ENCODE data around the gene KSR1.
"Not testable (repeated sequence)": the region's sequence is repeated elsewhere in the genome, so short reads cannot be mapped to it uniquely, and the experiment has no call there.

Gene KSR1

DNA sequence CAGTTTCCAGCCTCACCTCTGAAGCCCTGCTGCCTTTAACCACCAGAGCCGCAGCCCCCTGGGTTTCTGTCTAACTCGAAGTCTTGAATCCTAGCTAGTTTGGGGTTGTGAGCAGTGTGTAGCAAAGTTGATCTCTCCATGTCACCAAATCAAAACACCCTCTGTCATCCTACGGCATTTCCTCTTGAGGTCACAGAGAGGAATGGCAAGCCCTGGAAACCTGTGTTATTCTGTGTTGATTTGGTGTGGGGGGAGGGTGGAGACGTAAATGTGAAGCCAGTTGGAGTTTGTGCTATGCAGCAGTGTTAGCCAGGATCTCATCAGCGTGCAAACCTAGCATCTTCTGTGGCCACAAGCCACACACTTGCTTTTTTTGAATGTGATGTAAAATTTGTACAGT is 169.6 kb downstream of the KSR1 start:
- TF ChIP-seq, protein P1, sequence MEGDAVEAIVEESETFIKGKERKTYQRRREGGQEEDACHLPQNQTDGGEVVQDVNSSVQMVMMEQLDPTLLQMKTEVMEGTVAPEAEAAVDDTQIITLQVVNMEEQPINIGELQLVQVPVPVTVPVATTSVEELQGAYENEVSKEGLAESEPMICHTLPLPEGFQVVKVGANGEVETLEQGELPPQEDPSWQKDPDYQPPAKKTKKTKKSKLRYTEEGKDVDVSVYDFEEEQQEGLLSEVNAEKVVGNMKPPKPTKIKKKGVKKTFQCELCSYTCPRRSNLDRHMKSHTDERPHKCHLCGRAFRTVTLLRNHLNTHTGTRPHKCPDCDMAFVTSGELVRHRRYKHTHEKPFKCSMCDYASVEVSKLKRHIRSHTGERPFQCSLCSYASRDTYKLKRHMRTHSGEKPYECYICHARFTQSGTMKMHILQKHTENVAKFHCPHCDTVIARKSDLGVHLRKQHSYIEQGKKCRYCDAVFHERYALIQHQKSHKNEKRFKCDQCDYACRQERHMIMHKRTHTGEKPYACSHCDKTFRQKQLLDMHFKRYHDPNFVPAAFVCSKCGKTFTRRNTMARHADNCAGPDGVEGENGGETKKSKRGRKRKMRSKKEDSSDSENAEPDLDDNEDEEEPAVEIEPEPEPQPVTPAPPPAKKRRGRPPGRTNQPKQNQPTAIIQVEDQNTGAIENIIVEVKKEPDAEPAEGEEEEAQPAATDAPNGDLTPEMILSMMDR (IDR thresholded peaks at IDR 0.05; ENCODE audit: low read depth, low read length): no peak
- H3K4me3 ChIP-seq (ENCODE audit: low read depth, low read length): no peak overlapping the region

GRCh38 chr17:27627514-27627913 is 171.3 kb downstream of the KSR1 start:
- no peak overlapping the region for H3K4me3 ChIP-seq (ENCODE audit: low read depth, low read length)
- TF ChIP-seq, protein P1 (IDR thresholded peaks at IDR 0.05; ENCODE audit: low read depth, low read length): no peak

GRCh38 chr17:27628376-27628775 is 172.1 kb downstream of the KSR1 start:
- H3K4me3 ChIP-seq (ENCODE audit: low read depth, low read length): no peak overlapping the region
- TF ChIP-seq, protein P1 (IDR thresholded peaks at IDR 0.05; ENCODE audit: low read depth, low read length): no peak

DNA sequence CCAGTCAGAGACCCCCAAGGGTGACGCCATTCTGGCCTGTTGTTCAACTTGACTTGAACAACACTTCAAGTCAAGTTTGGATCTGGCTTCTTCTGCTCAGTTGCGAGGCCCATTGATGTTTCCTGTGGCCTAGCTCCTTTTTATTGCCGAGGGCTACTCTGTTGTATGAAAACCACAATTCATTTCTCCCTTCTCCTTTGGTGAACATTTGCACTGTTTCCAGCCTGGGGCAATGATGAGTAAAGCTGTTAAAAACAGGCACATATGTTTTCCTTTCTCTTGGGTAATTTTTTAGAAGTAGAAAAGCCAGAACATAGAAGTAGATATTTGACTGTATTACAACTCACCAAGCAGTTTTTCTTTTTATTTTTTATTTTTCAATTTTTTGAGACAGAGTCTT is 173.0 kb downstream of the KSR1 start:
- not testable (repeated sequence) for H3K4me3 ChIP-seq (ENCODE audit: low read depth, low read length)

DNA sequence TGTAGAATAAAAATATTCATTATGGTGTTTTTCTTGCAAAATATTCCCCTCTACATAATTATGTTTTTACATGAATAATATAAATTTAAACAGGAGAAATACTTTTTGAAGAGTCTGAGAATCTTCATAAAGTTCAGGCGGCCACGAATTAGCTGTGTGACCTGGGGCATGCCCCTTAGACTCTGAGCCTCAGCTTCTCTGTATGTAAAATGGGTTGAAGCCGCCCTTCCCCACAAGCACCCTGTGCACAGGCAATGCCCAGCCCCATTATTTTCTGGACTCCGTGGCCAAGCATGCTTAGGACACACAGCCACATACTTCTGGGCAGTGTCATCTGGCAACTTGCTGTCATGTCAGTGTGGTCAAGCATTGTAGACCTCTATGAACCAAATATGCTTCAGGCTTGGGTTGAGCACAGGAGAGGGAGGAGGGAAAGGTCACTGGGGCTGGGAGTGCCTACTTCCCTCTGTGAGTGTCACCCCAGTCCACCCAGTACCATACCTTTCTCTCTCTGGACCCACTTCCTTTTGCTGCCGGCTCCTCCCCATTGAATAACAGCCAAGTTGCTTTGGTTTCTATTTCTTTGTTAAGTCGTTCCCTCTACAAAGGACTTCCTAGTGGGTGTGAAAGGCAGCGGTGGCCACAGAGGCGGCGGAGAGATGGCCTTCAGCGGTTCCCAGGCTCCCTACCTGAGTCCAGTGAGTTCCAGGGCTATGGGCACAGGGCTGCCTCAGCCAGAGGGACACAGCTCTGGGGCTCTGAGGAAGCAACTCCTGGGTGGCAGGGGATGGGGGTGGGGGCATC is 174.6 kb downstream of the KSR1 start, which contains the start of gene LGALS9:
LGALS9 (plus strand) TSS at position 582 of the 804 bp plus-strand sequence; CDS start at position 660, 78 bp downstream.
- no peak within 1 kb of the TSS for H3K4me3 ChIP-seq (ENCODE audit: low read depth, low read length)
- TF ChIP-seq, protein P1 (IDR thresholded peaks at IDR 0.05; ENCODE audit: low read depth, low read length): no peak

- H3K4me3 ChIP-seq (ENCODE audit: low read depth, low read length): no peak overlapping the region
- TF ChIP-seq, protein P1 (IDR thresholded peaks at IDR 0.05; ENCODE audit: low read depth, low read length): no peak
Observed at GRCh38 chr17:27631411-27631760, 175.1 kb downstream of the KSR1 start.

DNA sequence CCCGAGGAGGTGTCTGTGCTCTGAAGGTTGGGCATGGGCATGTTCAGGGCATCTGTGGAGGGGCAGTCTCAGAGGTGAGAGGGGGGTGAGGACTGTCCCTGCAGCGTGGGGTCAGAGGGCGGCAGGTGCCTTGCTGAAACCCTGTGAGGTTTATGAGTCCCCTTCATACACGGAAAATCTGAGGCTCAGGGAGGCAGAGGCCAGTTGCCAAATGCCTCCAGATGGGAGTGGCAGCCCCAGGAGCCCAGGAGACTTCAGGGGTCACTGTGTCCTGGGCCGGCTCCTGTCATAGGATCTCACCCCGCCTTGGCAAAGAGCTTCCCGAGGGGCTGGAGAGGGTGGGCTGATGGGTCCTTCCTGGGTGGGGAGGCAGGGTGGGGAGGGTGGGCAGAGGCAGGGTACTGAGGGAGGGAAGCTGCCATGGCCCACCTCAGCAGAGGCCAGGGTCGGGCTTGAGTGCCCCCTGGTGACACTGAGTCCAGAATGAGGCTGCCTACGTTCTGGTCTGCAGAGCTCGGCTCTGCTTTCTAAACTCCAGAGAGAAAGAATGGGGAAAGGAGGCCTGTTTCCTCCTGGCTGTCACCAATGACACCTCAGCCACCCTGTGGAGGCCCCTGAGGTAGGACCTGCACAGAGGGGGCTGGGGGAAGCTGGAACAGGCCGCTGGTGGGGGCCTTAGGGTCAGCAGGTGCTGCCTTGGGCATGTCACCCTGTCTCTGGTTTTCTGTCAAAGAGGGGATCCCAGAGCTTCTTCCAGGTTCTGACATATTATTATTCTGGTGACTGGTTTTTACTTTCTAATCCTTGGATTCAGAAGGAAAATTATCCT is 175.9 kb downstream of the KSR1 start:
- TF ChIP-seq, protein P1 (IDR thresholded peaks at IDR 0.05; ENCODE audit: low read depth, low read length): no peak
- H3K4me3 ChIP-seq (ENCODE audit: low read depth, low read length): no peak overlapping the region

DNA sequence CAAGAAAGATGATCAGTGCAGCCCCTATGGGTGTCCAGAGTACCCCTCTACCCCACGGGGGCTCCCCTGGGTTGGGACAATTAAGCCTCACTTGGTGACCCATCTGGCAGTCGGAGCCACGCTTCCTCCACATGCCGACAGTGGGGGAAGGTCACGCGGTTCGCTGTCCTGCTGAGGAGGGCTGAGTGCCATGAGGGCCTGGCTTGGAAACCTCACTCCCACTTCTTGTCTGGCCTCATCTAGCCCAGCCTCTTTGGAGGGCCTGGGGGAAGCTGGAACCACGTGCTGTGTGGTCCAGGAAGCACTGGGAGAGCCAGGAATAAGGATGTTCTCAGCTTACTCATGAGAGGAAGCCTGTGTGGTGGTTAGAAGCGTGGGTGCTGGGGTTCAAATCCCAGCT is 176.5 kb downstream of the KSR1 start:
- not testable (repeated sequence) for H3K4me3 ChIP-seq (ENCODE audit: low read depth, low read length)
